ENCODE measurements around the gene RNF146.
"Not testable (repeated sequence)": the region's sequence is repeated elsewhere in the genome, so short reads cannot be mapped to it uniquely, and the experiment has no call there.

Gene RNF146

DNA sequence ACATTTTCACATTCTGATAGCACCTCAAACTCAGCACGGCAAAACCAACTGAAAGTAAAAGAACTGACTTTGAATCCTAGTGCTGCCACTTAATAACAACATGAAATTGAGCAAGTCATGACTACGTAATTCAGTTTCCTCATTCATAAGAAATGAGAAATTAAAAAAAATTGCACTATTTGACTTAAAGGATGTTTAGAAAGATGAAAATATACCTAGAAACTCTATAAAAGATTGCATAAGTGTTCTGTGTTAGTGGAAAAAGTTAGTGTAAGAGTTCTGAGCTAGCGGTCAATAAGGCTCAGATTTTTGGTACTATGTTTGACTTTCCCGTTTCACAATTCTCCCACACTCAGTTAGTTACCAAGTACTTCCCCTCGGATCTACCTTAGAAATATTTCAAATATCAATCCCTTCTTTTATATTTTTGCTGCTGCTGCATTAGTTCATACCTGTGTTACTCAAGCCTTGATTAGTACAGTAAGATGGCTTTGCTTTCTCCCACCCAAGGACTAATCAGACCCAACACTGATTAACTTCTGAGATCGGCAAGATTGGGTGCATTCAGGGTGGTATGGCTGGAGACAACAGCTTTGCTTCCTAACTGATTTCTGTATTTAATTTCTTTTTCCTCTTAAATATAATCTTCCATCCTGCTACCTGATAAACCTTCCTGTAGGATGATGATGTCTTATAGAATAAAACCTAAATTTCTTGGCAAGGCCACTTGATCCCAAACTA lies 50.9 kb downstream of the RNF146 start:
- TF ChIP-seq, protein P1, sequence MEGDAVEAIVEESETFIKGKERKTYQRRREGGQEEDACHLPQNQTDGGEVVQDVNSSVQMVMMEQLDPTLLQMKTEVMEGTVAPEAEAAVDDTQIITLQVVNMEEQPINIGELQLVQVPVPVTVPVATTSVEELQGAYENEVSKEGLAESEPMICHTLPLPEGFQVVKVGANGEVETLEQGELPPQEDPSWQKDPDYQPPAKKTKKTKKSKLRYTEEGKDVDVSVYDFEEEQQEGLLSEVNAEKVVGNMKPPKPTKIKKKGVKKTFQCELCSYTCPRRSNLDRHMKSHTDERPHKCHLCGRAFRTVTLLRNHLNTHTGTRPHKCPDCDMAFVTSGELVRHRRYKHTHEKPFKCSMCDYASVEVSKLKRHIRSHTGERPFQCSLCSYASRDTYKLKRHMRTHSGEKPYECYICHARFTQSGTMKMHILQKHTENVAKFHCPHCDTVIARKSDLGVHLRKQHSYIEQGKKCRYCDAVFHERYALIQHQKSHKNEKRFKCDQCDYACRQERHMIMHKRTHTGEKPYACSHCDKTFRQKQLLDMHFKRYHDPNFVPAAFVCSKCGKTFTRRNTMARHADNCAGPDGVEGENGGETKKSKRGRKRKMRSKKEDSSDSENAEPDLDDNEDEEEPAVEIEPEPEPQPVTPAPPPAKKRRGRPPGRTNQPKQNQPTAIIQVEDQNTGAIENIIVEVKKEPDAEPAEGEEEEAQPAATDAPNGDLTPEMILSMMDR (IDR thresholded peaks at IDR 0.05; ENCODE audit: low read depth, low read length) = no peak
- H3K4me3 ChIP-seq (ENCODE audit: low read depth, low read length) = no peak overlapping the region

DNA sequence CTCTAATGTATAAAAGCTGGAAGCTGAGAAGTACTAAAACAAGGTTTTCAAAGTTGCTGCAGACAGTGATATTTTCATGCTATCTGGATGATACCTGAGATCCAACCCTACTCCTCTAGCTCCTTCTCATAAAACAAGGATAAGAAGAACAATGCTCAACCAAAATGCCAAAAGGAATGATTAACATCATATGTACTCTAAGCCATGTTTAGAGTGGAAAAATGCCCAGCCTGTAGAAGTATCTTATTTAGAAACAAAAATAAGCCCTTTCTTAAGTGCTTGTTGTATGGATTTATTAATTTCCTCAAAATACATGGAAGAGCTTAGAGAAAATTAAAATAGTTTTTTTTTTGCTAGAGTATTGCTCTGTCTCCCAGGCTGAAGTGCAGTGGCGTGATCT lies 53.0 kb downstream of the RNF146 start:
- TF ChIP-seq, protein P1 (IDR thresholded peaks at IDR 0.05; ENCODE audit: low read depth, low read length) = no peak

DNA sequence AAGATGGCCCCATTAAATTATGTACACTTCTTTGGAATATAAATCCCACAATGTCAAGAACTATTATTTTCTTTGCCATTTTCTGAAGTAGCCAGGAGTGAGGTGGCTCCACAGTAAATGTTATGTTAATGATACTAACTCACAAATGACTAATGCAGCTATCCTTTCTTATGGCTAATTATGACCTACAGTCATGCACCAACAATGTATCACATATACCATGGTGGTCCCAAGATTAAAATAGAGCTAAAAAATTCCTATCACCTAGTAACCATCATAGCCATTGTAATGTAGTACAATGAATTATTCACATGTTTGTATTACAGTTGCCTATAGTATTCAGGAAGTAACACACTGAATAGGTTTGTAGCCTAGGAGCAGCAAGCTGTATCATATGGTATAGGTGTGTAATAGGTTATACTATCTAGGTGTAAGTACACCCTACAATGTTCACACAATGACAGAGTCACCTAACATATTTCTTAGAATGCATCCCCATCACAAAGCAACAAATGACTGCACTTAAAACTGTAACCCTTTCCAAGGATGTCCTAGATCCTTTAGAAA lies 61.5 kb downstream of the RNF146 start:
- TF ChIP-seq, protein P1 (IDR thresholded peaks at IDR 0.05; ENCODE audit: low read depth, low read length) = no peak
- no peak overlapping the region for H3K4me3 ChIP-seq (ENCODE audit: low read depth, low read length)

More for the DNA sequence above, 53.0 kb downstream of the RNF146 start:
- no peak overlapping the region for H3K4me3 ChIP-seq (ENCODE audit: low read depth, low read length)

DNA sequence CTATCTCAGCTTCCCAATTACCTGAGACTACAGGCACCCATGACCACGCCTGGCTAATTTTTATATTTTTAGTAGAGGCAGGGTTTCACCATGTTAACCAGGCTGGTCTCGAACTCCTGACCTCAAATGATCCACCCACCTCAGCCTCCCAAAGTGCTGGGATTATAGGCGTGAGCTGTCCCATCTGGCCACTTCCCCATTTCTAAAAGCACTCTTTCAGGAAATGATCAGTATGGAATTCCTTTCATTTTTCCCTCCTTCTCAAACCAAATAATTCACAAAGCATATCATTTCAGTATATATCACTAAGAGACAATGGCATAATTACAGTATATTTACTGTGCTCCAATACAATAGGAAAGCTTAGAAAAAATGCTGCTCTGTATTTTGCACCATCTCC lies 64.6 kb downstream of the RNF146 start:
- not testable (repeated sequence) for H3K4me3 ChIP-seq (ENCODE audit: low read depth, low read length)

DNA sequence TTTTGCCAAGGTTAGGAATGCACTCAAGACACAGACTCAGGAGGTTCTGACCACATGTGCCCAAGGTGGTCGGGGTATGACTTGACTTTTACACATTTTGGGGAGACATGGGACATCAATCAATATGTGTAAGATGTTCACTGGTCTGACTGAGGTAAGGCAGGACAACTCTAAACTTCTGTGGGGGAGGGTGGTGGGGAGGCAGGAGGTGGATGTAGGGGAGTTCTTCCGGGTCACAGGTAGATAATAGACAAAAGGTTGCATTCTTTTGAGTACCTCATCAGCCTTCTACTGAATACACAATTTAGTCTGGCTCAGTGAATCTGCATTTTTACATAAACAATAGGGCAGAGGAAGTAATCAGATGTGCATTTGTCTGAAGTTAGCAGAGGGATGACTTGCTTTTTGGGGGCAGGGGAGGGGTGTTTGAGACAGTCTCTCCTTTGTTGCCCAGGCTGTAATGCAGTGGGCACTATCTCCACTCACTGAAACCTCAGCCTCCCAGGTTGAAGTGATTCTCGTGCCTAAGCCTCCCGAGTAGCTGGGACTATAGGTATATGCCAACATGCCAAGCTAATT lies 65.8 kb downstream of the RNF146 start:
- H3K4me3 ChIP-seq (ENCODE audit: low read depth, low read length) = no peak overlapping the region
- TF ChIP-seq, protein P1 (IDR thresholded peaks at IDR 0.05; ENCODE audit: low read depth, low read length) = no peak

All from WI38 (cell line).